GM19455 (cell line): ENCODE data around the gene IRX1.

Source experiments
- ATAC-seq: cut with Tn5 transposase; IDR thresholded peaks from one replicate; pipeline ENCODE4 v1.9.1; 2021; ENCODE audit not compliant: unreplicated experiment

The IRX1 gene

DNA sequence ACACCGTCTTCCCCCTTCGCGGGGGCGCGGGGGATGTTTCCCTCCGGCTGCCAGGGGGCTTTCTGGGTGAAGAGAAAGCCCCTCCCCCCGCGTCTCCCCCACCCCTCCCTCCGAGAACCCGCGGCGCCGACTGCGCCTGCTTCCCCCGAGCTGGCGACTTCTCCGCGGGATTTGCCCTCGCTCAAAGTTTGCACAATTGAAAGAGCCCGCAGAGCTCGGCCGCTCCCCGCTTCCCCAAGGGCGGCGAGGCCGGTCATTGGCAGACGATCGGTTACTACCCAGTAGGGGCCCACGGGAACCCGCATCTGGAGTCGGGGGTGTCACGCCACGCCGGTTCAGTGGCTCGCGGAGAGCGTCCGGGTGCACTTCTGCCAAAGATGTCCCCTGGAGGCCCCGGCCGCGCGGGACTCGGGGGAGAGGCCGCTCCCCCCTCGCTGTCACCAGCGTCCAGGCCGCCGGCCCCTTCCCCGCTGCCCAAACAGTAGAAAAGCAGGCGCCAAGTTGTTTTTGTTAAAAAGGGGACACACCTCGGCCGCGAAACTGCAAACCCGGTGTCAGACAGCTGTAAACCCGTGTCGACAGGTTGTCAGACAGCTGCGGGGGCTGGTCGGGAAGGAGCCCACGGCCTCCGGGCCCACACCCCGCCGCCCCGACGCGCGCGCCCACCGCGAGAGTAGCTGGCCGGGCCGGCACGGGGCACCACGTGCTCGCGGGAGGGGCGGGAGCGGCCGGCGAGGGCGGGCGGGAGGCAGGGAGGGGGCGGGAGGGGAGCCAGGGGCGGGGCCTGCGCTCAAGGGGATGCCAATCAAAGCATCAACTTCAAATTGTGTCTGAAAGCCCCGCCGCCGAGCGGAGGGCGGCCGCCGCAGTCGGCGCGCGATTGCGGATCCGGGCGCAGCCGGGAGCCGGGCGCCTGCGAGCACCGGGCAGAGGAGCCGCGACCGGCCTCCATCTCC, at the start of gene IRX1:
TSS of gene IRX1 (plus strand) at position 827 of the 956 bp plus-strand sequence. CDS start 274 bp downstream, outside the sequence.
- ATAC-seq = no peak

DNA sequence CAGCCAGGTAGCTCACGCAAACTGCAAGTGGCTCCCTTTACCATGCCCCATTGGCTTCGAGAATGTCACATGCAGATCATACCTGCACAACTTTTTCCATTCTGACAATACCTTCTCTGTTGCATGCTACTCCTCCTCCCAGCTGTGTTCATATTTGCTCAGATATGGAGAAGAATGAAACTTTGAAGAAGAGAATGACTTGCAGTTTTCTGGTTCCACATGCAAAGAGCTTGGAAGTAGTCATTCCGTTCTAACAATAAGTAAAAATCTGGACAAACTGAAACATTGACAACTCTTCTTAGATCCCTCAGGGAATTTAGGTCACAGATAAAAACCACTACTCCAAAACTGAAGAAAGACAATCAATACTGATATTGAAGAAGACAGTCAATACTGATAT, 49.6 kb upstream of the IRX1 start:
- no peak for ATAC-seq

DNA sequence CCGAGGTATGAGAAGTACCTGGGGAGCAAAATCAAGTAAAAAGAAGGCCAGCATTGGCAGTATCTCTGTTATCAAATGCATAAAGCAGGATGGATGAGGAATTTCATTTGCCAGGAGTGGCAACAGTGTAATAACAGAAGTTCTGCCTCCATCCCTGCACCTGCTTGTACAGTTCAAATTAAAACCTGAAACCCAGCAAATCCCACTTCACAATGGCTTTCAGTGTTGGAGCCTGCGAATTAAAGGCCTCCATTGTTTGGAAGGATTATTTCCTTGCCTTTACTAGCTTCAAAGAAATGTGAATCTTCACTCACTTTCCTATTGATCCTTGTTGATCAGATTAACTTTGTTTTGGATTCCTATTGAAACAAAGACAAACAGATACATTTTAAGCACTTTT, 31.5 kb upstream of the IRX1 start:
- no peak for ATAC-seq

DNA sequence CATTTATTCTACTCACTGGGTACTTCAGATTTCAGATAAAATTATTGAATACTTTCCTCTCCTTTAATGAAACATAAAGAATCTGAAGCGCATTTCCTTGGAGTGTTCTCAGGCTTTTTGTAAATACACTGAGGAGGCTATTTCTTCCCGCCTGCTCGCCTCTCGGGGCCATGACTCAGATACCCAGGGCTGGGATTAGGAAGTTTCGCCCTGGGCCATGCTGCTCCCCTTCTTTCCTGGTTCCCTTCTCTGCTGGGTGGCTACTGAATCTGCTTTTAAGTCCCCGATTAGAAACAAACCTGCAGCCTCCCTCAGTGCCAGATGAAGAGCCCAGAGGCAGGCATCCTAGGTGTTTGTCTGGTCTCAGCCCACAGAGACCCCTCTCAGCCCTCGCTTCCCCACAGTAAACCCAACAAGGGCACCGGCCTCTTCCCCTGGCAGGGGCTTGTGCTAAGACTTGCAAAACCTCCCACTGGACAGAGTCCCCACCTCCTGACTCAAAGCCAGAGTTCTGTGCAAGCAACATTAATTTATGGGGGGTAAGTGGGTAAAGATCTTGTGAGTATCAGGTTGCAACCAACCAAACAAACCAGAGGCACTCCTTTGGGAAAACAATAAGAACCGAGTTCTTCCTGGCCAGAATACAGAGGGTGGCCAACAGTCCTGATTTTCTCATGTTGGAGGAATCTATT, 30.7 kb upstream of the IRX1 start:
- ATAC-seq = no peak

DNA sequence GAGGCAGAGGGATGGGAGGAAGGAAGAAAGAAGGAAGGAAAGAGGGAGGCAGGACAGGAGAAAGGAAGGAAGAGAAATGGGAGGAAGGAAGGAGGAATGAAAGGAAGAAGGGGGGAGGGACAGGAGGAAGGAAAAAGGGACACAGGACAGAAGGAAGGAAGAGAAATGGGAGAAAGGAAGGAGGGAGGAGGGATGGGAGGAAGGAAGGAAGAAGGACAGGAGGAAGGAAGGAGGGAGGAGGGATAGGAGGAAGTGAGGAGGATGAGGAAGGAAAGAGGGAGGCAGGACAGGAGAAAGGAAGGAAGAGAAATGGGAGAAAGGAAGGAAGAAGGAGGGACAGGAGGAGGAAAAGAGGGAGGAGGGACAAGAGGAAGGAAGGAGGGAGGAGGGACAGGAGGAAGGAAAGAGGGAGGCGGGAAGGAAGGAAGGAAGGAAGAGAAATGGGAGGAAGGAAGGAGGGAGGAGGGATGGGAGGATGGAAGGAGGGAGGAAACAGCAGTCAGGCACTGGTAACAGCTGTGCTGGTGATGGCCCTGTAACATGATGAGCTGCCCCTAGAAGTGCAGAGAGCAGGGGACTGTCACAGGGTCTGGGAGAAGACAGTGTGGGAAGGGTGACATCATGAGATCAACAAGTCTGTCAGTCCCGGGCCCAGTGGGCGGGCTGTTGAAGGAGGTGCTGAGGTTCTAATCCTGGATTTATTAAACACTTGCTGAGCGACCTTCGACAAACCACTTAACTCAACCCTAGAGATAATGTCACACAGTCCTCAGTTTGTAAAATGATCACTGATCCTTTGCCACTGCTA, 10.7 kb upstream of the IRX1 start:
- ATAC-seq = no peak

DNA sequence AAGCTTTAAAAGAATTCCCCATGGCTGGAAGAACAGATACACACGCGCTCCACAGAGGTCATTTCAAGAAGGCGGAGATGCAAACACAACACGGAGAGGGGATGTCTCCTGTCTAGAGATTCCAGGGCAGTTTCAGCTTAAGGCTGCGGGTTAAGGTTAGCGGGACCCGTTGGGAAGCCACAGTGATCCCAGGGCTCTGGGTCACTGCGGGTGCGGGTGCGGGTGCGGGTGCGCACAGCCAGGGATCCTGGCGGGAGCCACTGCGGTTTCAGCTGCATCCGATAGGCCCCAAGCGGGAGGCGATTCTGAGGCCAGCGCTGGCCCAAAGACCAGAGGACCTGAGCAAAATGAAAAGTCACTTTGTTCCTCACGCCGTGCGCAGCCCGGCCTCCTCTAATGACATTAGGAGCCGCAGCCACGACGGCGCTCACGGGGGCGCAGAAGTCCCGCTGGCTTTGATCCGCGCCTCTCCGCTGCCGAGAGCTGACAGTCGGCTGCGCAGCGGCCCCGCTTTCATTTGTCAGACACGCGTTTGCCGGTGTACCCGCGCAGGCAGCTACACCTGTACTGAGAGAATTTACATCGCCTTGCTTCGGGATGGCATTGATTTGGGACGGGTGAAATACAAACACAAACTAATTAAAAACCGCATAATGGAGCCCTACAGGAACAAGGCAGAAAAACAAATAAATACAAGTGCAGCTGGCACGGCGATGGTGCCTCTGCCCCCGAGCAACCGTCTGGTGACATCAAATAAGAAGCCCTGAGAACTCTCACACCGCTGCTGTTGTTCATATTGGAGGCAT, 5.3 kb upstream of the IRX1 start:
- ATAC-seq = no peak

DNA sequence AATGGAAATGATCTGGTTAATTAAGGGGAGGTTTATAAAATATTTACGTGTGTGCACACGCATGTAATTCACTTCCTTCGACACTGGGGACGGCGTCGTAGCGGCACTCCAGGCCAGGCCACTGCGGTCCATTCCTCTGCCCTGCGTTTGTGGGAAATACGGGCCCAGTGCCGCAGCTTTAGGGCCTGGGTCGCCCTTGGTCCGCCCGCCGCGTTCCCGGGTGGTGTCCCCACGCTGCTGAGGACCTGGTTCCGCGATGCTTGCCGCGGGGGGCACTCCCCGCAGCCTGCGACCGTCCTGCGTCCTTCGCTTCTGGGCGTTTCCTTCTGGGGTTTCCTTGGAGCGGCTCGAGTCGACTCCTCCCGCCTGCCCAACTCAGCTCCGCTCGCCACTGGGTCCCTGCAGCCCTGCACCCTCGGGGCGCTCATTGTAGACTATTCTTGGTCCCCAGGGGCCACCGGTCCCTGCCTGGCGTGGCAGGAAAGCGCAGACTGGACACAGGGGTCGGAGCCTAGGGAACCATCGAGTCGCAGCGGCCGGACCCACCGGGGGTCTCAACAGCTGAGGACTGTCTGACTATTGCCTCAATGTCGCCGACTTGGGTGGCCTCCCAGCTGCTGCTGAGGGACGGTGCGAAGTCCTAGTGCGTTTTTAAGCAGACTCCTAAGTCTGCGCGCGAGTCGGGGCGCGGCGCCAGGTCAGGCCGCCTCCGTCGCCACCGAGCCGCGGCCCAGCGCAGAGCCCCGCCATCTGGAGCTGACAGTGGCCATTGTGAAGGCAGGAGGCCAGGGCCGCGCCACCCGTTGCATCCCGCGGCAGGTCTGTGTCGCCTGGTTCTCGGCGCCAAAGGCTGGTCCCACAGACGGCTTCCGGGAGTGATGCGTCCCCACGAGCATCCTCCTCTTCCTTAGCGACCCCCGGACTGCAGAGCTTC, 4.4 kb upstream of the IRX1 start:
- no peak for ATAC-seq

DNA sequence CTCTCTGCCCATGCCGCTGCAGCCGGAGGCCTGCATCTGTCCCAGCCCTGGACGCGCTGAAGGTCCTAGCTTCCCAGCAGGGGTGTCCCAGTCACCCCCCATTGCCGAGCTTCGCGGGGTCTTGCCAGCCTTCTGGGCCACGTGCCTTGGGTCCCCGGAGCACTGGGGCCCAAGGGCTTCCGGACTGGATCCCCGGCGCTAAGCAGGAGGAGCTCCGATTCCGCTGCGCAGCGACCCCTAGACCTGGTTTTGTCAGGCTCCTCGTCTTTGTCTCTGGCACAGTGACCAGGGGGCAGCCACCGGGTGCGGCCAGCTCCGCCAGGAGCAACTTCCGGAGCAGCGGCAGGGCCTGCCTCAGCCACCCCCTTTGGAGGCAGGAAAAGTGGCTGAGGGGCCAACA, 3.3 kb upstream of the IRX1 start:
- ATAC-seq = no peak

DNA sequence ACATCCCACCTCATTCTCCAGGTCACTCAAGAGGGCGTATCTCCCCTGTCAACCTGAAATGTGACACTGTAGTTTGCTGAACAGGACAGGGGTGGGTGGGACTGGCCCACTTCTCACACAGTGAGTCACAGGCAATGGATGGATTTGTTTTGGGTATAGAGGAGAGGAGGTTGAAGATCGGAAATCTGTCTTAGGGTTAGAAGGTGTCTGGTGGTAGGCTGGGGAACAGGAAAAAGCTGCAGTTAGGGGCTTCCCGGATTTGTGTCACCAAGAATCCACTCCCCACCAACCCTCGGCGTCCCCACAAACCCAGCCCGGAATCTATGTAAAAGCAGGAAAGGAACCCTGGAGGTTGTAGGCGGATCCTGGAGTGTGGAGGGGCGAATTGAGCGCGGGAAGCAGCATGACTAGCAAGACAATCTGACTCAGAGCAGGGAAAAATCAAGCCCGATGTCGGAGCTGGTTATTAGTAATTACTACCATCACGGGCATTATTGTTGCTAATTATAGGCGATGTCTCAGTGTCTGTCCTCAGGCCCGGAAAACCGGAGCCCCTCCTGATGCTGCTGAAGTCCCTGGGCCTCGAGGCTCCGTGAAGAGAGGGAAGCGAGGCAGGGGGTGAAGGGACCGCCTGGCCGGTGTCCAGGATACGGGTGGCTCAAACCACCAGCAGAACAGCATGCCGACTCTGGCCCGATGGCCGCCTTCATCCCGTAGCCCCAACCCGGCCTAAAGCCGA, 1.7 kb upstream of the IRX1 start:
- no peak for ATAC-seq

DNA sequence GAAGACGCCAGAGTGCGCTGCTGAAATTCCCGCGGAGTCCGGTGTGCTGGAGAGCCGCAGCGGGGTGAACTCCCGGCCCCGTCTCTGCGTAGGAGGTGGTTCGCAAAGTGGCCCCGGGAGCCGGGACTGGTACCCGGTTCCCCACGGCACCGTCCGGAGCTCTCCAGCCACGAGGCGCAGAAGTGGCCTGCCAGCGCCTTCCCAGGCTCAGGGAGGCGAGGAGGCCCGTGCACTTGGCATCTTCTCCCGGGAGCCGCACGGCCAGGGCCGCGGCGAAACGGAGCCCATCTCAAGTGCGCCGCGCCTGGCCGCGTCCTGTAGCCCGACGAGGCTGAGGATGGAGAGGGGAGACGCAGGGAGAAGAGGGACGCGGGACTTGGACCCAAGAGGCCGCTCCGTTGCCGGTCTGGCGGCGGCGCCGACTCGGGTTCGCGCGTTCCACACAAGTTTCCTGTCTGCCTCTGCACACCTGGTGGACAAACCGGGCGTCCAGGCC, 1.1 kb upstream of the IRX1 start:
- no peak for ATAC-seq

DNA sequence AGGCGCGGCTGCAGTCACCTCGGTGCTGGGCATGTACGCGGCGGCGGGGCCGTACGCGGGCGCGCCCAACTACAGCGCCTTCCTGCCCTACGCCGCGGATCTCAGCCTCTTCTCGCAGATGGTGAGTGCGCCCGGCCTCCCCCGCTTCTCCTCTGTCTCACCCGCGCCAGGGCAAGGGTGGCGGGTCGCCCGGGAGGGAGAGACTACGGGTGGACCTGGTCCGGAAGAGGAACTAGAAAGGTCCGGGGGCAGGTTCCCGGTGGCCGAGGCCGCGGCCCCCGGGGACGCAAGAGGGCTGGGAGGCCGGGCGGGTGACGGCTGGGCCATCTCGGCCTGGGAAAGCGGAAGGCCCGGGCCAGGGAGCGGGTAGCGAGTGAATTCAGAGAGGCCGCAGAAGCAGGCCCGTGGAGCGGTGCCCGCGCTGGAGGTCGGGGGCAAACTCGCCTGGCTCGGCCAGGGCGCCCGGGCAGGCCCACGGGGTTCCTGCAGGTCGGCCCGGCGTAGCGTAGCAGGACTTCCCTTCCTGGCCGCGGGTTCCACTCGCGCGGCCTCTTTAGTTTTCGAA, 711 bp downstream of the IRX1 start:
- ATAC-seq = no peak

DNA sequence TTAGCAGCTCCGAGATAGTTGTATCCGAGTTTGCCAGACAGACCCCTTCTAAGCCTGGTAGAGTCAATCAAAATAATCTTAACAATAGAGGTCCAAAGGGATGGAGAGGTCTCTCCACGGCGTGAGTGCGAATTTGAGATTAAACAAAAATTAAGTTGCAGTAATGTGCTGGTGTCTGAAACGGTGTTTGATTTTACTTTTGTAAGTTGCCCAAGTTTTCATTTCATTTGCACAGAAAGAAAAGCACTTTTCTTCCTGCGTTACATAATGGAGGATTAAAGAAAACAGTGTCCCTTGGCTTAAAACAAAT, 1.2 kb downstream of the IRX1 start:
- no peak for ATAC-seq

DNA sequence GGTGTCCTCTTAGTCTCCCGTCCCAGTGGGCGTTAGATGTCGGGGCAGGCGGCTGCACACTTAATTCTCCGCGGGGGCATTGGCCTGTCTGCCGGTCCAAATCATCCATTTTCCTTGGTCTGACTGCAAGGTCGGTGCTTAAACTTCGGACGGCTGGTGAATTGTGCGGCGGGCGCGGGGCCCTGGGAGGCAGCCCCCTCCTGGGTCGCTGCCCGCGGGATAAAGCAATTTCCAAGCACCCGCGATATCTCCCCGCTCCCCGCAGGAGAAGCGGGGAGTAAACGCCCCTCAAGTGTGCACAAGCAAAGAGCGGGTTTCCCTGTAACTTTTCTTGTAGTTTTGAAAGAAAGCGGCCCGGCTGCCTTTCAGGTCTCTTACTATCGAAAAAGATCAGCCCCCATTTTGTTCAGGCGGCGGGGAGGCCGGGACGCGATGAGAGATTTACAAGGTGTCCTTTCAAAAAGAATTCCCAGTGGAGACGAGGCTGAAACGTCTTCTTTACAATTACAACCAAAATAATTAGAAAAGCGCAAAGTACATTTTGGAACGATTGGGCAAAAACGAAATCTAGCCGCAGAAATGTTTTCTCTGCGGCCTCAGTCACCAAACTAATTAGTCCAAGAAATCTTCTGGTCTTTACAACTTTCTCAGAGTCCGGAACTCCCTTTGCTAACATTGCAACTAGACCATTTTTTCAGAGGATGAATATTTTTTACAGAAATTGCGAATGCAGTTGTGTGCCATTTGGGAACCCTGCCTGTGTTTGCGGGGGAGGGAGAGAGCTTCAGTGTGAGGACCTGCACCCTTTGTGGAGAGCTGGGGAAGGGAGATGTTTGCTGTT, 1.8 kb downstream of the IRX1 start:
- no peak for ATAC-seq

DNA sequence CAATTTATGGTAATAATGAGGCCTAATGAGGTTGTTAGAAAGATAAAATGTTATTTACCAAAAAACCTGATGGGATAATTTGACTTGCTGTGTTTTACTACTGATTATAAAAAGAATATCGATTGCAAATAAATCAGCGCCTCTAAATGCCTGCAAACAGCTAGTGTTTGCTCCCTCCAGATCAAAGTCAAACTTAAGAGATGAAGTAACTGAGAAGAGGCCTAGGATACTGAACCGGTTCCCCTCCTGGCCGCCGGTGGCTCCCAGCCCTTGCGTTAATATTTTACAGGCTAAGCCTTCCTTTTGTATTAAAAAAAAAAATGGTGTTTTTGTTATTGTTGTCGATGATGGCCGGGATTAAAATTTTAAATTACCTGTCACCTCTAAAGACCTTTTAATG, 2.6 kb downstream of the IRX1 start:
- no peak for ATAC-seq

DNA sequence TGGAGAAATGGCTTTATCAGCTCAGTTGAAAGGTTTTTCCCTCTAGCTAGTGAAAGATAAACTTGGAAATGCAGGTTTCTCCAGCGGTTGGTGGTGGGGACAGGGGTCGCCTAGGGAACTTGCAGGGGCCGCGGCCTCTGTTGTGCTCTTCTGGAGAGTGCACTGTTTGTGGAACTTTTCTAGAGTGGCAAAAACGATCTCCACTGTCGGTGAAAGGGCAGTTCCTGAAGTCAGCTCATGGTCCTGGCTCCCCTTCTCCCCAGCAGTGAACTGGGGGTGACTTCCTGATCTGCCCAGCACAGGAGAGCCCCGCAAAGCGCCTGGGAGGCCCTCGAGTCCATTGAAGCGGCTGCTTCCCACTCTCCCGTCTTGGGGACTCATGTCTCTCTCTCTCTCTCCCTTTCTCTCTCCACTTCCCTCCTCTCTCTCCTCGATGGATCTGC, 3.2 kb downstream of the IRX1 start:
- ATAC-seq = no peak

DNA sequence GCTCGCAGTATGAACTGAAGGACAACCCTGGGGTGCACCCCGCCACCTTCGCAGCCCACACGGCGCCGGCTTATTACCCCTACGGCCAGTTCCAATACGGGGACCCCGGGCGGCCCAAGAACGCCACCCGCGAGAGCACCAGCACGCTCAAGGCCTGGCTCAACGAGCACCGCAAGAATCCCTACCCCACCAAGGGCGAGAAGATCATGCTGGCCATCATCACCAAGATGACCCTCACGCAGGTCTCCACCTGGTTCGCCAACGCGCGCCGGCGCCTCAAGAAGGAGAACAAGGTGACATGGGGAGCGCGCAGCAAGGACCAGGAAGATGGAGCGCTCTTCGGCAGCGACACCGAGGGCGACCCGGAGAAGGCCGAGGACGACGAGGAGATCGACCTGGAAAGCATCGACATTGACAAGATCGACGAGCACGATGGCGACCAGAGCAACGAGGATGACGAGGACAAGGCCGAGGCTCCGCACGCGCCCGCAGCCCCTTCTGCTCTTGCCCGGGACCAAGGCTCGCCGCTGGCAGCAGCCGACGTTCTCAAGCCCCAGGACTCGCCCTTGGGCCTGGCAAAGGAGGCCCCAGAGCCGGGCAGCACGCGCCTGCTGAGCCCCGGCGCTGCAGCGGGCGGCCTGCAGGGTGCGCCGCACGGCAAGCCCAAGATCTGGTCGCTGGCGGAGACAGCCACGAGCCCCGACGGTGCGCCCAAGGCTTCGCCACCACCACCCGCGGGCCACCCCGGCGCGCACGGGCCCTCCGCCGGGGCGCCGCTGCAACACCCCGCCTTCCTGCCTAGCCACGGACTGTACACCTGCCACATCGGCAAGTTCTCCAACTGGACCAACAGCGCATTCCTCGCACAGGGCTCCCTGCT, 3.8 kb downstream of the IRX1 start:
- ATAC-seq = no peak
